HEK293 (cell line): ENCODE results near the gene MGA.

Experiments
- CTCF ChIA-PET: fragments of 350-600 bp; formaldehyde crosslinking; extraction: SDS; loops from one replicate; lab custom pipeline; 2021; ENCODE audit warnings: antibody characterized with exemption; lab: Yijun Ruan, JAX
- POLR2A ChIA-PET: fragments of 300-600 bp; formaldehyde crosslinking; extraction: SDS; loops from one replicate; lab custom pipeline; 2020; ENCODE audit warnings: antibody characterized with exemption, inconsistent platforms; lab: Yijun Ruan, JAX
- H3K27ac ChIP-seq: fragments of 200-500 bp; sonication (Bioruptor generic); 2 replicates; pipeline ENCODE4 v1.5.1; 2014; ENCODE audit warnings: low read depth, low read length, control low read depth, inconsistent platforms; ENCODE audit errors: extremely low read depth
- H3K36me3 ChIP-seq, 2 experiments: fragments of 200-500 bp in 1 of 2; sonication (Bioruptor generic) in 1 of 2; 1 replicate in 1 of 2; 2 replicates in 1 of 2; pipeline ENCODE4 v1.5.1; 2014 to 2017; ENCODE audit warnings: inconsistent platforms in 2 of 2, low read length in 2 of 2; ENCODE audit not compliant: control insufficient read depth in 2 of 2, insufficient read depth in 1 of 2
- H3K4me1 ChIP-seq: fragments of 200-500 bp; sonication (Bioruptor generic); 2 replicates; pipeline ENCODE4 v1.5.1; 2014; ENCODE audit warnings: mild to moderate bottlenecking, low read length, inconsistent platforms; ENCODE audit not compliant: control insufficient read depth, insufficient read depth
- H3K4me3 ChIP-seq: 2 replicates; pipeline ENCODE4 v1.5.1; 2011; ENCODE audit warnings: low read depth, mild to moderate bottlenecking, control low read depth, low read length, moderate library complexity
- H3K9me3 ChIP-seq: fragments of 200-500 bp; sonication (Bioruptor generic); 2 replicates; pipeline ENCODE4 v1.5.1; 2014; ENCODE audit warnings: low read depth, low read length, inconsistent platforms; ENCODE audit not compliant: control insufficient read depth, insufficient read depth
- ELK4 ChIP-seq: IDR thresholded peaks from 2 replicates; pipeline ENCODE4 v1.6.1; 2011; ENCODE audit warnings: mild to moderate bottlenecking, low read depth, low read length, borderline replicate concordance
- KLF7 ChIP-seq: fragments of 450-650 bp; formaldehyde crosslinking; IDR thresholded peaks from 2 replicates; pipeline ENCODE4 v1.5.1; 2016; ENCODE audit warnings: missing biosample characterization, missing genetic modification characterization, borderline replicate concordance
- TSHZ1 ChIP-seq: fragments of 450-650 bp; formaldehyde crosslinking; IDR thresholded peaks from 2 replicates; pipeline ENCODE4 v1.5.1; 2016; ENCODE audit warnings: missing biosample characterization, missing genetic modification characterization, borderline replicate concordance
- ZBTB20 ChIP-seq: fragments of 450-650 bp; formaldehyde crosslinking; IDR thresholded peaks from 2 replicates; pipeline ENCODE4 v1.5.1; 2016; ENCODE audit warnings: missing biosample characterization, missing genetic modification characterization
- ZFP37 ChIP-seq: fragments of 450-650 bp; formaldehyde crosslinking; IDR thresholded peaks from 2 replicates; pipeline ENCODE4 v1.5.1; 2016; ENCODE audit warnings: missing biosample characterization, missing genetic modification characterization
- ZNF223 ChIP-seq: fragments of 450-650 bp; formaldehyde crosslinking; IDR thresholded peaks from 2 replicates; pipeline ENCODE4 v1.5.1; 2016; ENCODE audit warnings: missing biosample characterization, missing genetic modification characterization
- ZNF366 ChIP-seq: fragments of 450-650 bp; formaldehyde crosslinking; conservative IDR thresholded peaks from 2 replicates; pipeline ENCODE4 v1.5.1; 2016; ENCODE audit warnings: missing biosample characterization, missing genetic modification characterization
- ZNF416 ChIP-seq: fragments of 450-650 bp; formaldehyde crosslinking; IDR thresholded peaks from 2 replicates; pipeline ENCODE4 v1.5.1; 2016; ENCODE audit warnings: missing biosample characterization, missing genetic modification characterization
- ZNF473 ChIP-seq: fragments of 450-650 bp; formaldehyde crosslinking; IDR thresholded peaks from 2 replicates; pipeline ENCODE4 v1.5.1; 2017; ENCODE audit warnings: missing biosample characterization, missing genetic modification characterization
- ZNF548 ChIP-seq: fragments of 450-650 bp; formaldehyde crosslinking; IDR thresholded peaks from 2 replicates; pipeline ENCODE4 v1.5.1; 2016; ENCODE audit warnings: missing biosample characterization, missing genetic modification characterization
- ZNF596 ChIP-seq: fragments of 450-650 bp; IDR thresholded peaks from 2 replicates; pipeline ENCODE4 v1.5.0; 2018; ENCODE audit warnings: missing biosample characterization, mild to moderate bottlenecking, missing genetic modification characterization, moderate library complexity
- ZNF664 ChIP-seq: fragments of 450-650 bp; formaldehyde crosslinking; IDR thresholded peaks from 2 replicates; pipeline ENCODE4 v1.5.1; 2016; ENCODE audit warnings: missing biosample characterization, missing genetic modification characterization
- ZNF830 ChIP-seq: fragments of 450-650 bp; IDR thresholded peaks from 2 replicates; pipeline ENCODE4 v1.5.0; 2018; ENCODE audit warnings: missing biosample characterization, missing genetic modification characterization, low read depth, mild to moderate bottlenecking, moderate library complexity
- ZSCAN23 ChIP-seq: fragments of 450-650 bp; formaldehyde crosslinking; IDR thresholded peaks from 2 replicates; pipeline ENCODE4 v1.5.1; 2016; ENCODE audit warnings: missing biosample characterization, missing genetic modification characterization
- TF ChIP-seq, protein P1 (sequence below): fragments of 450-650 bp; formaldehyde crosslinking; IDR thresholded peaks from 2 replicates; pipeline ENCODE4 v1.5.1; 2016; ENCODE audit warnings: missing biosample characterization, missing genetic modification characterization
- TF ChIP-seq, protein P2 (sequence below): fragments of 450-650 bp; formaldehyde crosslinking; IDR thresholded peaks from 2 replicates; pipeline ENCODE4 v1.5.1; 2016; ENCODE audit warnings: missing biosample characterization, missing genetic modification characterization
- TF ChIP-seq, protein P3 (sequence below): fragments of 450-650 bp; formaldehyde crosslinking; IDR thresholded peaks from 2 replicates; pipeline ENCODE4 v1.5.1; 2016; ENCODE audit warnings: missing biosample characterization, missing genetic modification characterization

The MGA gene

DNA sequence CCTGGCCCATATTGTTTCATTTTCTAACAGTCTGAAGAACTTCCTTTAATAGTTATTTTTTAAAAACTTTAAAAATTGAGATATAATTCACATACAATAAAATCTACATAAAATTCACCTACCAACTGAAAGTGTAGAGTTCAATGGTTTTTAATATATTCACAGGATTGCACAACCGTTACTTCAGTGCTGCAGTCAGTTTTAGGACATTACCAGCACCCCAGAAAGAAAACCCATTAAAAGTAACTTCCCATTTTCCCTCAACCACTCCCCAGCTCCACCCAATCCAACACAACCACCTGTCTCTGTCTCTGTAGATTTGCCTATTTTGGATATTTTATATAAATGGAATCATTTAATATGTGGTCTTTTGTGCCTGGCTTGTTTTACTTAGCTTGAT, 29.6 kb downstream of the MGA start (continued):
- TF ChIP-seq, protein P1, sequence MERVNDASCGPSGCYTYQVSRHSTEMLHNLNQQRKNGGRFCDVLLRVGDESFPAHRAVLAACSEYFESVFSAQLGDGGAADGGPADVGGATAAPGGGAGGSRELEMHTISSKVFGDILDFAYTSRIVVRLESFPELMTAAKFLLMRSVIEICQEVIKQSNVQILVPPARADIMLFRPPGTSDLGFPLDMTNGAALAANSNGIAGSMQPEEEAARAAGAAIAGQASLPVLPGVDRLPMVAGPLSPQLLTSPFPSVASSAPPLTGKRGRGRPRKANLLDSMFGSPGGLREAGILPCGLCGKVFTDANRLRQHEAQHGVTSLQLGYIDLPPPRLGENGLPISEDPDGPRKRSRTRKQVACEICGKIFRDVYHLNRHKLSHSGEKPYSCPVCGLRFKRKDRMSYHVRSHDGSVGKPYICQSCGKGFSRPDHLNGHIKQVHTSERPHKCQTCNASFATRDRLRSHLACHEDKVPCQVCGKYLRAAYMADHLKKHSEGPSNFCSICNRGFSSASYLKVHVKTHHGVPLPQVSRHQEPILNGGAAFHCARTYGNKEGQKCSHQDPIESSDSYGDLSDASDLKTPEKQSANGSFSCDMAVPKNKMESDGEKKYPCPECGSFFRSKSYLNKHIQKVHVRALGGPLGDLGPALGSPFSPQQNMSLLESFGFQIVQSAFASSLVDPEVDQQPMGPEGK (tag by site-specific recombination) = no peak
- TF ChIP-seq ZNF664 (tag by site-specific recombination) (no peak), ZNF548 (tag by site-specific recombination) (no peak), ZNF830 (tag by site-specific recombination) (no peak)
- TF ChIP-seq, all 188 proteins: peak for 0

GRCh38 chr15:41690636-41691035, 30.4 kb downstream of the MGA start:
- H3K36me3 ChIP-seq = no peaks in the 10 kb centered on the region
- H3K27ac ChIP-seq = no peak overlapping the region
- 0 out of 2 replicates have a peak, but pooled peaks cover 2% of the 10 kb centered on the region for H3K4me1 ChIP-seq
- no peaks in the 10 kb centered on the region for H3K9me3 ChIP-seq
- TF ChIP-seq, protein P2, sequence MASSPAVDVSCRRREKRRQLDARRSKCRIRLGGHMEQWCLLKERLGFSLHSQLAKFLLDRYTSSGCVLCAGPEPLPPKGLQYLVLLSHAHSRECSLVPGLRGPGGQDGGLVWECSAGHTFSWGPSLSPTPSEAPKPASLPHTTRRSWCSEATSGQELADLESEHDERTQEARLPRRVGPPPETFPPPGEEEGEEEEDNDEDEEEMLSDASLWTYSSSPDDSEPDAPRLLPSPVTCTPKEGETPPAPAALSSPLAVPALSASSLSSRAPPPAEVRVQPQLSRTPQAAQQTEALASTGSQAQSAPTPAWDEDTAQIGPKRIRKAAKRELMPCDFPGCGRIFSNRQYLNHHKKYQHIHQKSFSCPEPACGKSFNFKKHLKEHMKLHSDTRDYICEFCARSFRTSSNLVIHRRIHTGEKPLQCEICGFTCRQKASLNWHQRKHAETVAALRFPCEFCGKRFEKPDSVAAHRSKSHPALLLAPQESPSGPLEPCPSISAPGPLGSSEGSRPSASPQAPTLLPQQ (tag by site-specific recombination) = no peak
- no peak for TF ChIP-seq ZNF223 (tag by site-specific recombination)
- TF ChIP-seq ZNF473 (tag by site-specific recombination) = no peak
- no peak for TF ChIP-seq ZBTB20 (tag by site-specific recombination)
- TF ChIP-seq ZNF596 = no peak
- no peak for TF ChIP-seq ZFP37
- no peak for TF ChIP-seq ZSCAN23
- TF ChIP-seq ELK4 = no peak
- no peak for TF ChIP-seq KLF7 (tag by site-specific recombination)
- ChIA-PET CTCF (no interaction called here), POLR2A (no interaction called here)
- H3K4me3 ChIP-seq = no peak overlapping the region

DNA sequence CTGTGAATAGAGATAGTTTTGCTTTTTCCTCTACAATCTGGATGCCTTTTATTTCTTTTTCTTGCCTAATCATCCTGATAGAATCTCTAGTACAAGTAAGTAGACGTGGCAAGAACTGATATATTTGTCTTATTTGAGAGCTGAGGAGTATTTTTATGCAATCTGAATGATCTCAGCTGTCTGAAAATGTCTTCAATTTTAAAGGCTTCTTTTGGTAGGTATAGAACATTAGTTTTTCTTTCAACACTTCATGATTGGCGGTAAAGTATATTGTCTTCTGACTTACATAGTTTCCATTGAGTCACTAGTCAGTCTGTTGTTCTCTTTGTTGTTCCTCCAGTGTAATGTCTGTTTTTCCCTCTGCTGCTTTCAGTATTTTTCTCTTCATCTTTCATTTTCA, 31.3 kb downstream of the MGA start:
- Histone ChIP-seq H3K4me1 (0 out of 2 replicates have a peak, but pooled peaks cover 4% of the 10 kb centered on the region), H3K27ac (no peak overlapping the region), H3K36me3 (peaks cover 0 to 3% of the 10 kb centered on the region in 2 experiments; a peak in 1 of 3 replicates), H3K4me3 (no peak overlapping the region), H3K9me3 (no peaks in the 10 kb centered on the region)
- CTCF ChIA-PET = no interaction called here
- POLR2A ChIA-PET = no interaction called here
- TF ChIP-seq ZNF366 (tag by site-specific recombination) = 0 out of 2 replicates have a peak, but pooled peaks have one; percentile 20
- no peak for TF ChIP-seq ZNF416 (tag by site-specific recombination)

GRCh38 chr15:41692049-41692448, 31.8 kb downstream of the MGA start:
- Histone ChIP-seq H3K9me3 (no peaks in the 10 kb centered on the region), H3K4me1 (0 out of 2 replicates have a peak, but pooled peaks cover 2% of the 10 kb centered on the region), H3K27ac (no peak overlapping the region), H3K36me3 (peaks cover 3 to 7% of the 10 kb centered on the region in 2 experiments; a peak in 1 of 3 replicates), H3K4me3 (no peak overlapping the region)
- ChIA-PET POLR2A (no interaction called here), CTCF (no interaction called here)
- TF ChIP-seq, protein P3, sequence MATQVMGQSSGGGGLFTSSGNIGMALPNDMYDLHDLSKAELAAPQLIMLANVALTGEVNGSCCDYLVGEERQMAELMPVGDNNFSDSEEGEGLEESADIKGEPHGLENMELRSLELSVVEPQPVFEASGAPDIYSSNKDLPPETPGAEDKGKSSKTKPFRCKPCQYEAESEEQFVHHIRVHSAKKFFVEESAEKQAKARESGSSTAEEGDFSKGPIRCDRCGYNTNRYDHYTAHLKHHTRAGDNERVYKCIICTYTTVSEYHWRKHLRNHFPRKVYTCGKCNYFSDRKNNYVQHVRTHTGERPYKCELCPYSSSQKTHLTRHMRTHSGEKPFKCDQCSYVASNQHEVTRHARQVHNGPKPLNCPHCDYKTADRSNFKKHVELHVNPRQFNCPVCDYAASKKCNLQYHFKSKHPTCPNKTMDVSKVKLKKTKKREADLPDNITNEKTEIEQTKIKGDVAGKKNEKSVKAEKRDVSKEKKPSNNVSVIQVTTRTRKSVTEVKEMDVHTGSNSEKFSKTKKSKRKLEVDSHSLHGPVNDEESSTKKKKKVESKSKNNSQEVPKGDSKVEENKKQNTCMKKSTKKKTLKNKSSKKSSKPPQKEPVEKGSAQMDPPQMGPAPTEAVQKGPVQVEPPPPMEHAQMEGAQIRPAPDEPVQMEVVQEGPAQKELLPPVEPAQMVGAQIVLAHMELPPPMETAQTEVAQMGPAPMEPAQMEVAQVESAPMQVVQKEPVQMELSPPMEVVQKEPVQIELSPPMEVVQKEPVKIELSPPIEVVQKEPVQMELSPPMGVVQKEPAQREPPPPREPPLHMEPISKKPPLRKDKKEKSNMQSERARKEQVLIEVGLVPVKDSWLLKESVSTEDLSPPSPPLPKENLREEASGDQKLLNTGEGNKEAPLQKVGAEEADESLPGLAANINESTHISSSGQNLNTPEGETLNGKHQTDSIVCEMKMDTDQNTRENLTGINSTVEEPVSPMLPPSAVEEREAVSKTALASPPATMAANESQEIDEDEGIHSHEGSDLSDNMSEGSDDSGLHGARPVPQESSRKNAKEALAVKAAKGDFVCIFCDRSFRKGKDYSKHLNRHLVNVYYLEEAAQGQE (tag by site-specific recombination) = no peak
- no peak for TF ChIP-seq TSHZ1 (tag by site-specific recombination)
